Testis (tissue), 3 donors: ENCODE results near the gene CCDC184. TPM values are rescaled to one million over a fixed set of nuclear protein-coding genes. Genes with fewer than 3 reads are reported as not detected.
"Not testable (repeated sequence)": the region's sequence is repeated elsewhere in the genome, so short reads cannot be mapped to it uniquely, and the experiment has no call there.

Experiments
- DNase-seq: peaks from one replicate; pipeline ENCODE4 v3.0.0-alpha.2; 2019
- H3K27ac ChIP-seq, 2 donors: fragments of 200-600 bp; sonication (generic); one replicate each; pipeline ENCODE4 v1.5.1; 2019
- H3K27me3 ChIP-seq: fragments of 200-600 bp; sonication (generic); one replicate; pipeline ENCODE4 v1.5.1; 2019
- H3K36me3 ChIP-seq: fragments of 200-600 bp; sonication (generic); one replicate; pipeline ENCODE4 v1.5.1; 2017; ENCODE audit warnings: low read depth; ENCODE audit errors: missing control alignments
- H3K4me1 ChIP-seq: fragments of 200-600 bp; sonication (generic); one replicate; pipeline ENCODE4 v1.5.1; 2019
- H3K4me3 ChIP-seq, 2 donors: fragments of 200-600 bp; sonication (generic); one replicate each; pipeline ENCODE4 v1.5.1; 2017 to 2019
- H3K9me3 ChIP-seq: fragments of 200-600 bp; sonication (generic); one replicate; pipeline ENCODE4 v1.5.1; 2017
- CTCF ChIP-seq, 3 experiments: fragments of 450-650 bp in 2 of 3; fragments of 200-600 bp in 1 of 3; sonication (generic) in 1 of 3; IDR thresholded peaks; one replicate each; pipeline ENCODE4 v1.5.1; 2016 to 2019; ENCODE audit warnings: antibody characterized with exemption in 3 of 3, mild to moderate bottlenecking in 2 of 3, moderate library complexity in 1 of 3
- POLR2A ChIP-seq: fragments of 450-650 bp; IDR thresholded peaks from one replicate; pipeline ENCODE4 v1.6.1; 2017; ENCODE audit warnings: antibody characterized with exemption, mild to moderate bottlenecking, moderate library complexity
- WGBS, 2 donors: methylation state at CpG; one replicate each; pipeline ENCODE4 v1.1.5; 2018; 5-methylcytosine and 5-hydroxymethylcytosine counted together
- intact Hi-C: fragments of 100-400 bp; cut with DNase I; formaldehyde crosslinking; loops from one replicate; pipeline ENCODE4 v1.15.1; 2023; ENCODE audit warnings: low total_unique reads
- polyA plus RNA-seq: library from polyadenylated mRNA; stranded (reverse); fragments of 350-450 nt; fragmentation: Illumina TruSeq; extraction: RNeasy Lipid Tissue Mini Kit (QIAGEN cat#74804); gene quantifications from one replicate; pipeline ENCODE4 v1.2.3, GENCODE V29; 2014; ENCODE audit warnings: low read depth, low replicate concordance; ENCODE audit not compliant: insufficient read depth
- total RNA-seq, 2 donors: library from RNA; depleted of rRNA; stranded (reverse); fragments of >200 nt; gene quantifications; one replicate each; pipeline ENCODE4 v1.2.3, GENCODE V29; 2016

The CCDC184 gene
- total and polyA plus RNA-seq, 3 donors from 2014 or later: 6.9 to 8.0 (median 7.8) TPM

GRCh38 chr12:48219631-48220030 lies 36.2 kb downstream of the CCDC184 start:
- DNase-seq: no peak
- intact Hi-C loops: no loop called here
- Histone ChIP-seq H3K4me3 (no peak overlapping the region), H3K4me1 (peaks cover 5% of the 10 kb centered on the region), H3K27me3 (no peaks in the 10 kb centered on the region), H3K27ac (no peak overlapping the region), H3K36me3 (no peaks in the 10 kb centered on the region), H3K9me3 (no peaks in the 10 kb centered on the region)
- TF ChIP-seq POLR2A: no peak
- no peak for TF ChIP-seq CTCF (IDR thresholded peaks at IDR 0.05)
- WGBS, 2 donors: 64 to 69% methylated on average over 1 of the region's 1 CpG

GRCh38 chr12:48220701-48221100 lies 37.3 kb downstream of the CCDC184 start:
- 90 to 92% methylated on average over 1 of the region's 1 CpG for WGBS, 2 donors
- intact Hi-C loops: no loop called here
- H3K27me3 ChIP-seq: no peaks in the 10 kb centered on the region
- no peak overlapping the region for H3K27ac ChIP-seq
- TF ChIP-seq CTCF (IDR thresholded peaks at IDR 0.05) (no peak), POLR2A (no peak)
- H3K4me3 ChIP-seq: no peak overlapping the region
- no peak for DNase-seq
- no peaks in the 10 kb centered on the region for H3K36me3 ChIP-seq
- H3K9me3 ChIP-seq: no peaks in the 10 kb centered on the region
- peaks cover 5% of the 10 kb centered on the region for H3K4me1 ChIP-seq

- Histone ChIP-seq H3K4me1 (no peaks in the 10 kb centered on the region), H3K27ac (no peak overlapping the region), H3K9me3 (no peaks in the 10 kb centered on the region), H3K4me3 (no peak overlapping the region), H3K27me3 (no peaks in the 10 kb centered on the region), H3K36me3 (no peaks in the 10 kb centered on the region)
- WGBS, 2 donors: 6 to 35% methylated on average over 2 of the region's 2 CpGs
- TF ChIP-seq POLR2A (no peak), CTCF (IDR thresholded peaks at IDR 0.05) (no peak)
- intact Hi-C loops: no loop called here
- no peak for DNase-seq
Measured at GRCh38 chr12:48221645-48222044, 38.2 kb downstream of the CCDC184 start.

GRCh38 chr12:48224533-48224932 lies 41.1 kb downstream of the CCDC184 start:
- 91 to 95% methylated on average over 3 of the region's 3 CpGs for WGBS, 2 donors
- H3K27ac ChIP-seq, H3K4me1 ChIP-seq, H3K36me3 ChIP-seq, intact Hi-C loops, H3K27me3 ChIP-seq, DNase-seq, H3K9me3 ChIP-seq, H3K4me3 ChIP-seq: not testable (repeated sequence)

- H3K27me3 ChIP-seq, DNase-seq, H3K4me1 ChIP-seq, H3K4me3 ChIP-seq, H3K36me3 ChIP-seq, intact Hi-C loops, H3K9me3 ChIP-seq, H3K27ac ChIP-seq: not testable (repeated sequence)
- 87 to 94% methylated on average over 2 of the region's 2 CpGs for WGBS, 2 donors
Measured at GRCh38 chr12:48231169-48231958, 47.9 kb downstream of the CCDC184 start.

Other genes starting within 250 kb of the CCDC184 start
- gene TMEM106C, start 220.0 kb upstream of the CCDC184 start, total RNA-seq: 10 to 100 TPM; 63.5 to 91.1 TPM
- 132 TPM for gene TMEM106C, start 220.0 kb upstream of the CCDC184 start, polyA plus RNA-seq
- 1 to 10 TPM; 1.8 to 8.0 TPM for gene COL2A1, start 179.2 kb upstream of the CCDC184 start, total RNA-seq
- gene COL2A1, start 179.2 kb upstream of the CCDC184 start, polyA plus RNA-seq: 2.8 TPM
- 100 to 1,000 TPM in 1 of 2 donors, 10 to 100 TPM in 1; 84.2 to 105 TPM for gene SENP1, start 77.6 kb upstream of the CCDC184 start, total RNA-seq
- gene SENP1, start 77.6 kb upstream of the CCDC184 start, polyA plus RNA-seq: 148 TPM
- 100 to 1,000 TPM in 1 of 2 donors, 10 to 100 TPM in 1; 99.6 to 104 TPM for gene PFKM, start 64.3 kb upstream of the CCDC184 start, total RNA-seq
- gene PFKM, start 64.3 kb upstream of the CCDC184 start, polyA plus RNA-seq: 190 TPM
- 10 to 100 TPM; 34.7 to 55.4 TPM for gene ASB8, start 26.1 kb upstream of the CCDC184 start, total RNA-seq
- 46.8 TPM for gene ASB8, start 26.1 kb upstream of the CCDC184 start, polyA plus RNA-seq
- gene OR10AD1, start 19.6 kb downstream of the CCDC184 start, total RNA-seq: not detected
- 0.66 TPM for gene OR10AD1, start 19.6 kb downstream of the CCDC184 start, polyA plus RNA-seq
- 10 to 100 TPM; 40.1 to 53.3 TPM for gene ZNF641, start 167.3 kb downstream of the CCDC184 start, total RNA-seq
- gene ZNF641, start 167.3 kb downstream of the CCDC184 start, polyA plus RNA-seq: 27.2 TPM